Adrenal gland (tissue), 12 donors: ENCODE results near the gene CTDSP2. TPM values are rescaled to one million over a fixed set of nuclear protein-coding genes. Genes with fewer than 3 reads are reported as not detected.

ENCODE experiments used
- DNase-seq, 7 donors: peaks; one replicate each; pipeline ENCODE4 v3.0.0-alpha.2; 2019 to 2020
- H3K27ac ChIP-seq, 5 donors: fragments of 200-600 bp; sonication (generic) in 4 of 5; 1 replicate in 3 of 5; 2 replicates in 2 of 5; pipeline versions ENCODE4 v1.5.1 to v1.8.0; 2016 to 2020; ENCODE audit warnings: mild to moderate bottlenecking in 1 of 5
- H3K27me3 ChIP-seq: fragments of 200-600 bp; 2 replicates; pipeline ENCODE4 v1.8.0; 2021
- H3K36me3 ChIP-seq, 2 donors: fragments of 200-600 bp; replicated peaks in 1 of 2; 1 replicate in 1 of 2; 2 replicates in 1 of 2; pipeline versions ENCODE4 v1.5.1 to v1.8.0; 2018 to 2022
- H3K4me1 ChIP-seq, 2 donors: fragments of 200-600 bp; replicated peaks in 1 of 2; 1 replicate in 1 of 2; 2 replicates in 1 of 2; pipeline versions ENCODE4 v1.5.1 to v1.8.0; 2018 to 2021
- H3K4me3 ChIP-seq, 4 donors: fragments of 200-600 bp; sonication (generic) in 3 of 4; one replicate each; pipeline ENCODE4 v1.5.1; 2016 to 2018
- H3K9me3 ChIP-seq, 3 donors: fragments of 200-600 bp; sonication (generic) in 1 of 3; replicated peaks in 1 of 3; 1 replicate in 2 of 3; 2 replicates in 1 of 3; pipeline versions ENCODE4 v1.5.1 to v1.8.0; 2016 to 2021
- CTCF ChIP-seq, 6 experiments: fragments of 450-650 bp in 4 of 6; fragments of 200-600 bp in 2 of 6; sonication (generic) in 1 of 6; IDR thresholded peaks; 1 replicate in 5 of 6; 2 replicates in 1 of 6; pipeline versions ENCODE4 v1.5.1 to v1.8.0; 2016 to 2021; ENCODE audit warnings: antibody characterized with exemption in 6 of 6, mild to moderate bottlenecking in 2 of 6, moderate library complexity in 1 of 6
- POLR2A ChIP-seq, 2 donors: fragments of 450-650 bp; IDR thresholded peaks; one replicate each; pipeline ENCODE4 v1.6.1; 2017; ENCODE audit warnings: antibody characterized with exemption in 2 of 2, mild to moderate bottlenecking in 2 of 2, moderate library complexity in 1 of 2
- WGBS, 4 donors: extraction: QIAGEN DNeasy Blood & Tissue Kit in 2 of 4; methylation state at CpG; one replicate each; pipeline versions ENCODE4 v1.1.5 to v1.1.7; 2013 to 2017; 5-methylcytosine and 5-hydroxymethylcytosine counted together
- intact Hi-C, 2 donors: fragments of 100-400 bp; cut with DNase I; formaldehyde crosslinking; loops; one replicate each; pipeline versions ENCODE4 v1.14.1 to v1.15.0; 2022 to 2023
- polyA plus RNA-seq, 3 donors: library from polyadenylated mRNA; stranded (reverse); fragments of 200-250 nt in 2 of 3; fragments of 350-450 nt in 1 of 3; fragmentation: Illumina TruSeq in 1 of 3; extraction: RNeasy Lipid Tissue Mini Kit (QIAGEN cat#74804) in 1 of 3; gene quantifications; one replicate each; pipeline ENCODE4 v1.2.3, GENCODE V29; 2013 to 2014
- total RNA-seq, 9 donors: library from RNA; depleted of rRNA in 4 of 9; stranded (reverse); fragments of >200 nt in 4 of 9; fragments of 120-200 nt in 1 of 9; fragmentation: NEBNext Ultra II Directional in 1 of 9; extraction: Animal tissue kit (Norgen Biotek cat#: 25700) in 1 of 9; gene quantifications; one replicate each; pipeline versions ENCODE4 v1.1.0 to v1.2.4, GENCODE V29; 2013 to 2023
- donor health status: healthy with polysubstance abuse.
- donor health status: Bipolar disorder and iron deficiency.
- donor health status: DM: yes; HTN: yes; CAD: no.
- donor health status: DM: no; HTN: no; CAD: no.
- donor health status: DM: no; HTN: no; CAD: no.
- donor health status: DM: yes; HTN: yes; CAD: no.

Gene CTDSP2
- total and polyA plus RNA-seq, 12 donors: 42.9 to 275 (median 192) TPM

DNA sequence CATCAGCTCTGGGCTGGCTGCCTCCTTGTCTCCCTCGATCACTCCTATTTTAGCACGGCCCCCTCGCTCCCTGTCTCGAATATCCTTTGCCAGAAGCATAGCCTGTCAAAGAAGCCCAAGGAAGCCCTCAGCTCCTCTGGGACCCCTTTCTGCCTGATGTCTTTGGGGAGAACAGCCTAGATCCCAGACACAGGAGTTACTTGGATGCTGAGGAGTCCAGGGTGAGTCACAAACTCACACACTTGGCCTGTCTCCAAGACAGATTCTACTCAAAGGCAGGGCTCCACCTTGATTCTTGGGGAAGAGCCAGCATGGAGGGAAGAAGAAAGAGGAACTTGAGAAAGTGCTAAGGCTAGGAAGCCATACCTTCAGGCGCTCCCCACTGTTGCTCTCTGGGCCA, 36.1 kb downstream of the CTDSP2 start:
- no peak for TF ChIP-seq POLR2A (IDR thresholded peaks at IDR 0.05)
- no peak for TF ChIP-seq CTCF (IDR thresholded peaks at IDR 0.05)
- peak in 1 of 7 donors; percentile 48 for DNase-seq
- intact Hi-C loops: no loop called here
- Histone ChIP-seq H3K4me1 (peaks cover 0 to 12% of the 10 kb centered on the region in 2 donors), H3K4me3 (no peak overlapping the region), H3K9me3 (no peaks in the 10 kb centered on the region), H3K27ac (no peak overlapping the region), H3K27me3 (no peaks in the 10 kb centered on the region), H3K36me3 (peaks cover 0 to 71% of the 10 kb centered on the region in 2 donors)
- 79 to 91% (median 80%) methylated on average over 4 to 5 of the region's 5 CpGs for WGBS, 4 donors

DNA sequence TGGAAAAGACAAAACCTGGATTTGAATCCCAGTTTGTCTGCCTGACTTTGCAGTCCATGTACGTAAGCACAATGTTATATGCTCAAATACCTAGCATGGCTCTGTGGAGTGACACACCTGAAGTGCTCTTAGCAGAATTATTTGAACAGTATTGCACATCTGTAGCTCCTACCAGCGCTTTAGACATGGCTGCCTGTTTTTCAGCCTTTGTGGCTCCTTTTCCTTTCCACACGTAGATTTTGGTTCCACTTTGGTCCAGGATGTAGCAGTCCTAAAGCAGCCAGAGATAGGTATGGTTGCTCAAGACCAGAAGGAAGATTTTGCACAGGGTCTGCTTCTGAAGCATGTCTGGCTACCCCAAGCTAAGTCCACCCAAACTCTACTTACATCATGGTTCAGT, 37.1 kb downstream of the CTDSP2 start:
- no peak overlapping the region for H3K4me3 ChIP-seq
- no peaks in the 10 kb centered on the region for H3K27me3 ChIP-seq
- H3K9me3 ChIP-seq: no peaks in the 10 kb centered on the region
- H3K36me3 ChIP-seq: peaks cover 0 to 81% of the 10 kb centered on the region in 2 donors
- intact Hi-C loops: no loop called here
- WGBS, 4 donors: 88 to 97% (median 95%) methylated on average over 3 of the region's 3 CpGs
- no peak overlapping the region for H3K27ac ChIP-seq
- no peak for DNase-seq
- H3K4me1 ChIP-seq: peaks cover 0 to 1% of the 10 kb centered on the region in 2 donors
- TF ChIP-seq POLR2A (IDR thresholded peaks at IDR 0.05) (no peak), CTCF (IDR thresholded peaks at IDR 0.05) (no peak)

- Histone ChIP-seq H3K27me3 (no peaks in the 10 kb centered on the region), H3K36me3 (peaks cover 0 to 86% of the 10 kb centered on the region in 2 donors), H3K27ac (no peak overlapping the region), H3K4me1 (no peaks in the 10 kb centered on the region), H3K9me3 (no peaks in the 10 kb centered on the region), H3K4me3 (no peak overlapping the region)
- WGBS, 4 donors: 80 to 91% (median 87%) methylated on average over 3 to 5 of the region's 5 CpGs
- intact Hi-C loops: no loop called here
- DNase-seq: no peak
- TF ChIP-seq CTCF (IDR thresholded peaks at IDR 0.05) (no peak), POLR2A (IDR thresholded peaks at IDR 0.05) (no peak)
These were observed 38.2 kb downstream of the CTDSP2 start for GRCh38 chr12:57808351-57808750.

GRCh38 chr12:57807285-57807684, 39.2 kb downstream of the CTDSP2 start:
- intact Hi-C loops: no loop called here
- Histone ChIP-seq H3K4me3 (no peak overlapping the region), H3K4me1 (no peaks in the 10 kb centered on the region), H3K9me3 (no peaks in the 10 kb centered on the region), H3K27me3 (no peaks in the 10 kb centered on the region), H3K36me3 (peaks cover 0 to 90% of the 10 kb centered on the region in 2 donors), H3K27ac (no peak overlapping the region)
- no peak for DNase-seq
- no peak for TF ChIP-seq POLR2A (IDR thresholded peaks at IDR 0.05)
- TF ChIP-seq CTCF (IDR thresholded peaks at IDR 0.05): no peak
- WGBS, 4 donors: 78 to 90% (median 87%) methylated on average over 3 to 9 of the region's 9 CpGs
